GM12878 (cell line): ENCODE measurements around the gene USP34. TPM values are rescaled to one million over a fixed set of nuclear protein-coding genes. Genes with fewer than 3 reads are reported as not detected.

Experiments used
- ATAC-seq: fragments of 200-7000 bp; cut with Tn5 transposase; 3 replicates; pipeline ENCODE4 v1.9.1; 2020; ENCODE audit warnings: mild to moderate bottlenecking, moderate library complexity
- BruUV-seq: library from RNA; stranded (reverse); fragments of 400-500 nt; replicated peaks from 2 replicates; lab custom pipeline; 2021; lab: Mats Ljungman, UMichigan
- CTCF ChIA-PET: fragments of 300-600 bp; sonication (Branson Sonifier 250); formaldehyde crosslinking; extraction: SDS; loops from one replicate; lab custom pipeline; 2021; ENCODE audit warnings: inconsistent platforms; lab: Yijun Ruan, JAX
- POLR2A ChIA-PET: fragments of 350-600 bp; formaldehyde crosslinking; extraction: SDS; loops from one replicate; lab custom pipeline; 2021; ENCODE audit warnings: inconsistent platforms; lab: Charles Lee
- RAD21 ChIA-PET: fragments of 300-600 bp; sonication (Branson Sonifier 250); formaldehyde crosslinking; loops from one replicate; lab custom pipeline; 2023; ENCODE audit warnings: antibody characterized with exemption; ENCODE audit not compliant: unreplicated experiment; lab: Charles Lee
- SMC1A ChIA-PET: fragments of 300-600 bp; sonication (Branson Sonifier 250); formaldehyde crosslinking; loops from one replicate; lab custom pipeline; 2023; ENCODE audit not compliant: unreplicated experiment, uncharacterized antibody; lab: Charles Lee
- DNase-seq: peaks from one replicate; pipeline ENCODE4 v3.0.0-alpha.2; 2011; ENCODE audit warnings: low read depth, low spot score
- FAIRE-seq: peaks from 3 replicates; lab custom pipeline; 2011; peaks lifted over from hg19 to GRCh38; lab: Jason Lieb, UNC
- H2AFZ ChIP-seq: 2 replicates; pipeline ENCODE4 v1.6.0; 2011; ENCODE audit warnings: low read depth, low read length, control low read depth; ENCODE audit not compliant: control insufficient read depth
- H3K27ac ChIP-seq: 2 replicates; pipeline ENCODE4 v1.5.1; 2011; ENCODE audit warnings: control low read depth; ENCODE audit not compliant: control insufficient read depth, insufficient read depth
- H3K27me3 ChIP-seq, 2 experiments: replicated peaks in 1 of 2; 2 replicates each; pipeline versions ENCODE4 v1.6.0 to v1.6.1; 2011; ENCODE audit warnings: low read length in 1 of 2; ENCODE audit not compliant: control insufficient read depth in 2 of 2, insufficient read depth in 2 of 2
- H3K36me3 ChIP-seq, 2 experiments: 2 replicates each; pipeline ENCODE4 v1.5.1; 2011; ENCODE audit warnings: low read length in 1 of 2; ENCODE audit not compliant: control insufficient read depth in 2 of 2, insufficient read depth in 2 of 2
- H3K4me1 ChIP-seq: 2 replicates; pipeline ENCODE4 v1.6.1; 2011; ENCODE audit warnings: mild to moderate bottlenecking, low read length, moderate library complexity, mixed read lengths; ENCODE audit not compliant: control insufficient read depth, insufficient read depth
- H3K4me2 ChIP-seq: 2 replicates; pipeline ENCODE4 v1.6.0; 2011; ENCODE audit warnings: control low read depth; ENCODE audit not compliant: control insufficient read depth, insufficient read depth
- H3K4me3 ChIP-seq: fragments of 200-600 bp; sonication (generic); 2 replicates; pipeline ENCODE4 v1.5.1; 2016
- H3K79me2 ChIP-seq: 2 replicates; pipeline ENCODE4 v1.6.0; 2011; ENCODE audit warnings: low read length; ENCODE audit not compliant: control insufficient read depth, insufficient read depth
- H3K9ac ChIP-seq: 2 replicates; pipeline ENCODE4 v1.8.0; 2011; ENCODE audit warnings: low read length, control low read depth, mixed read lengths; ENCODE audit not compliant: control insufficient read depth, insufficient read depth
- H3K9me3 ChIP-seq: replicated peaks from 3 replicates; pipeline ENCODE4 v1.5.1; 2011; ENCODE audit warnings: mild to moderate bottlenecking, low read length; ENCODE audit not compliant: control insufficient read depth, insufficient read depth
- H4K20me1 ChIP-seq: 2 replicates; pipeline ENCODE4 v1.6.0; 2011; ENCODE audit not compliant: control insufficient read depth, insufficient read depth
- EP300 ChIP-seq, 2 experiments: fragments of 150-350 bp in 1 of 2; IDR thresholded peaks; 2 replicates each; pipeline ENCODE4 v1.6.1; 2011 to 2012; ENCODE audit warnings: low read depth in 2 of 2, low read length in 2 of 2, borderline replicate concordance in 1 of 2, improper control_type of control experiment in 1 of 2, inconsistent platforms in 1 of 2; ENCODE audit not compliant: control insufficient read depth in 1 of 2
- HCFC1 ChIP-seq: fragments of 150-350 bp; IDR thresholded peaks from 2 replicates; pipeline ENCODE4 v1.6.1; 2014; ENCODE audit warnings: low read length
- RAD21 ChIP-seq: IDR thresholded peaks from 2 replicates; pipeline ENCODE4 v1.6.1; 2011; ENCODE audit warnings: mild to moderate bottlenecking, low read depth, low read length, moderate library complexity; ENCODE audit not compliant: insufficient read depth
- WGBS: methylation state at CpG from one replicate; pipeline ENCODE4 v1.1.6; 2016; ENCODE audit warnings: low lambda C conversion rate; ENCODE audit not compliant: insufficient replicate concordance, insufficient coverage; ENCODE audit errors: missing lambda C conversion rate; 5-methylcytosine and 5-hydroxymethylcytosine counted together
- in situ Hi-C: fragments of 300-500 bp; cut with MboI; formaldehyde crosslinking; loops from 9 replicates; pipeline ENCODE4 v1.14.3; 2018; ENCODE audit warnings: mixed read lengths
- intact Hi-C: fragments of 100-400 bp; cut with micrococcal nuclease; formaldehyde crosslinking; loops from one replicate; pipeline ENCODE4 v1.14.2; 2022; ENCODE audit not compliant: unreplicated experiment
- polyA plus RNA-seq, 11 experiments: library from polyadenylated mRNA; depleted of rRNA in 4 of 11; unstranded in 6 of 11; stranded (reverse) in 5 of 11; fragments of >200 nt; fragmentation: Nextera tagmentation in 4 of 11; fragmentation: Illumina TruSeq in 1 of 11; extraction: Ambion mirVana in 4 of 11; extraction: Trizol in 1 of 11; gene quantifications; 1 replicate in 1 of 11; 2 replicates in 10 of 11; pipeline versions ENCODE4 v1.2.1 to v1.2.3, GENCODE V29; 2011 to 2016; ENCODE audit warnings: inconsistent platforms in 2 of 11, missing spikeins in 2 of 11, low read depth in 1 of 11
- total RNA-seq, 4 experiments: library from RNA; depleted of rRNA in 3 of 4; stranded (reverse); fragments of >200 nt in 3 of 4; fragmentation: Illumina TruSeq in 1 of 4; extraction: Trizol in 1 of 4; gene quantifications; 2 replicates each; pipeline versions ENCODE4 v1.2.1 to v1.2.3, GENCODE V29; 2013 to 2021
- TF ChIP-seq, protein P1 (sequence below): fragments of 450-650 bp; IDR thresholded peaks from 2 replicates; pipeline ENCODE4 v1.6.1; 2017; ENCODE audit warnings: borderline replicate concordance
- TF ChIP-seq, protein P2 (sequence below): IDR thresholded peaks from 2 replicates; pipeline ENCODE4 v1.6.1; 2012; ENCODE audit warnings: low read depth, low read length, improper control_type of control experiment
- TF ChIP-seq, protein P3 (sequence below): fragments of 450-650 bp; IDR thresholded peaks from 2 replicates; pipeline ENCODE4 v1.6.1; 2017; ENCODE audit warnings: antibody characterized with exemption, mild to moderate bottlenecking, moderate library complexity

USP34 gene
- total and polyA plus RNA-seq, 10 of the 15 experiments (the other 5 are each of a cell fraction or from before 2014, with no cell fraction given), result 26.2 to 106 (median 62.1) TPM

DNA sequence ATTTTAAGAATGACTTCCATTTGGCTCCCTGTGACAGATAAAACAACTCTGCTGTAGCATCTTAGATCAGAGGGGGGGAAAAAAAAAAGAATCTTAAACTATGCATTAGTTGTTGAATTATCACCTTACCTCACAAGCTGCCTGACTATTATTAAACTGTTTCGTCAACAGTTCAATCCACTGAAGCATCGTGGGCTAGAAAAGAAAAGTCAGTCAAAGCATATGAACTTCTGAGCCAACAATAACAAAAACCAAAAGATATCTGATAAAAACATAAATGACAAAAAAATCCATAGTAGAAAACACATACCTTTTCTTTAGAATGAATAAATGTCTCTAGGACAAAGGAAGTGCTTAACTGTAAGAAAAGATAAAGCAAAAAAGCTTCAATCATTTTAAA is 235.2 kb downstream of the USP34 start:
- CTCF ChIA-PET, result interaction anchor here (0.7 to 1.1 kb wide), 2 partner anchors 23 to 80 kb away, joined by 3 to 5 read pairs; no protein-coding TSS in a partner anchor
- TF ChIP-seq EP300 (IDR thresholded peaks at IDR 0.05; ENCODE audit: borderline replicate concordance in 1 of 2, control insufficient read depth in 1 of 2, low read depth in 2 of 2, low read length in 2 of 2), result no peak
- no peak for TF ChIP-seq HCFC1
- POLR2A ChIA-PET, result no interaction called here
- H3K4me2 ChIP-seq, result no peak overlapping the region
- no peak overlapping the region for H3K9ac ChIP-seq
- no peak for ATAC-seq
- H3K4me3 ChIP-seq, result no peak overlapping the region
- FAIRE-seq, result no peak
- no peaks in the 10 kb centered on the region for H3K27me3 ChIP-seq
- in situ Hi-C loops, result no loop called here
- RAD21 ChIA-PET, result no interaction called here
- 100% methylated on average over 2 of the region's 2 CpGs for WGBS
- H3K9me3 ChIP-seq, result no peaks in the 10 kb centered on the region
- no TSS peak for BruUV-seq
- intact Hi-C loops, result no loop called here
- DNase-seq, result no peak
- SMC1A ChIA-PET, result interaction anchor here (0.6 kb wide), 1 partner anchor 228 kb away, joined by 3 read pairs; no protein-coding TSS in a partner anchor
- no peak overlapping the region for H2AFZ ChIP-seq
- no peak overlapping the region for H3K27ac ChIP-seq
- H3K4me1 ChIP-seq, result peaks cover 5% of the 10 kb centered on the region; the same call in 1 of the 2 replicates
- peaks cover 0 to 2% of the 10 kb centered on the region in 2 experiments; a peak in 3 of 4 replicates for H3K36me3 ChIP-seq
- H4K20me1 ChIP-seq, result no peaks in the 10 kb centered on the region
- no peaks in the 10 kb centered on the region for H3K79me2 ChIP-seq

DNA sequence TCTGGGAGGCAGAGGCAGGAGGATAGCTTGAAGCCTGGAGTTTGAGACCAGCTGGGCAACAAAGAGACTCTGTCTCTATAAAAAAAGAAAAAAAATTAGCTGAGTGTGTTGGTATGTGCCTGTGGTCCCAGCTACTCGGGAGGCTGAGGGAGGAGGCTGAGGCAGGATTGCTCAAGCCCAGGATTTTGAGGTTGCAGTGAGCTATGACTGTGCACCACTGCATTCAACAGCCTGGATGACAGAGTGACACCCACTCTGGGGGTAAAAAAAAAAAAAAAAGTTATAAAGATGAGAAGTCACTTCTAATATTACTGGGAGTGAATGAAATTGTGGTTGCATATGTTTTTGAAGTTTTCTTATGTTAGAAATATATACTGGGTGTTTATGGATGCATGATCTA is 237.3 kb downstream of the USP34 start:
- SMC1A ChIA-PET, result interaction anchor here (0.6 kb wide), 1 partner anchor 182 kb away, joined by 3 read pairs; no protein-coding TSS in a partner anchor
- H3K27me3 ChIP-seq, result no peaks in the 10 kb centered on the region
- TF ChIP-seq, protein P1, sequence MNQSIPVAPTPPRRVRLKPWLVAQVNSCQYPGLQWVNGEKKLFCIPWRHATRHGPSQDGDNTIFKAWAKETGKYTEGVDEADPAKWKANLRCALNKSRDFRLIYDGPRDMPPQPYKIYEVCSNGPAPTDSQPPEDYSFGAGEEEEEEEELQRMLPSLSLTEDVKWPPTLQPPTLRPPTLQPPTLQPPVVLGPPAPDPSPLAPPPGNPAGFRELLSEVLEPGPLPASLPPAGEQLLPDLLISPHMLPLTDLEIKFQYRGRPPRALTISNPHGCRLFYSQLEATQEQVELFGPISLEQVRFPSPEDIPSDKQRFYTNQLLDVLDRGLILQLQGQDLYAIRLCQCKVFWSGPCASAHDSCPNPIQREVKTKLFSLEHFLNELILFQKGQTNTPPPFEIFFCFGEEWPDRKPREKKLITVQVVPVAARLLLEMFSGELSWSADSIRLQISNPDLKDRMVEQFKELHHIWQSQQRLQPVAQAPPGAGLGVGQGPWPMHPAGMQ, result no peak
- TF ChIP-seq, protein P2, sequence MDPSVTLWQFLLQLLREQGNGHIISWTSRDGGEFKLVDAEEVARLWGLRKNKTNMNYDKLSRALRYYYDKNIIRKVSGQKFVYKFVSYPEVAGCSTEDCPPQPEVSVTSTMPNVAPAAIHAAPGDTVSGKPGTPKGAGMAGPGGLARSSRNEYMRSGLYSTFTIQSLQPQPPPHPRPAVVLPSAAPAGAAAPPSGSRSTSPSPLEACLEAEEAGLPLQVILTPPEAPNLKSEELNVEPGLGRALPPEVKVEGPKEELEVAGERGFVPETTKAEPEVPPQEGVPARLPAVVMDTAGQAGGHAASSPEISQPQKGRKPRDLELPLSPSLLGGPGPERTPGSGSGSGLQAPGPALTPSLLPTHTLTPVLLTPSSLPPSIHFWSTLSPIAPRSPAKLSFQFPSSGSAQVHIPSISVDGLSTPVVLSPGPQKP, result no peak
- no peak for TF ChIP-seq RAD21
- TF ChIP-seq, protein P3, sequence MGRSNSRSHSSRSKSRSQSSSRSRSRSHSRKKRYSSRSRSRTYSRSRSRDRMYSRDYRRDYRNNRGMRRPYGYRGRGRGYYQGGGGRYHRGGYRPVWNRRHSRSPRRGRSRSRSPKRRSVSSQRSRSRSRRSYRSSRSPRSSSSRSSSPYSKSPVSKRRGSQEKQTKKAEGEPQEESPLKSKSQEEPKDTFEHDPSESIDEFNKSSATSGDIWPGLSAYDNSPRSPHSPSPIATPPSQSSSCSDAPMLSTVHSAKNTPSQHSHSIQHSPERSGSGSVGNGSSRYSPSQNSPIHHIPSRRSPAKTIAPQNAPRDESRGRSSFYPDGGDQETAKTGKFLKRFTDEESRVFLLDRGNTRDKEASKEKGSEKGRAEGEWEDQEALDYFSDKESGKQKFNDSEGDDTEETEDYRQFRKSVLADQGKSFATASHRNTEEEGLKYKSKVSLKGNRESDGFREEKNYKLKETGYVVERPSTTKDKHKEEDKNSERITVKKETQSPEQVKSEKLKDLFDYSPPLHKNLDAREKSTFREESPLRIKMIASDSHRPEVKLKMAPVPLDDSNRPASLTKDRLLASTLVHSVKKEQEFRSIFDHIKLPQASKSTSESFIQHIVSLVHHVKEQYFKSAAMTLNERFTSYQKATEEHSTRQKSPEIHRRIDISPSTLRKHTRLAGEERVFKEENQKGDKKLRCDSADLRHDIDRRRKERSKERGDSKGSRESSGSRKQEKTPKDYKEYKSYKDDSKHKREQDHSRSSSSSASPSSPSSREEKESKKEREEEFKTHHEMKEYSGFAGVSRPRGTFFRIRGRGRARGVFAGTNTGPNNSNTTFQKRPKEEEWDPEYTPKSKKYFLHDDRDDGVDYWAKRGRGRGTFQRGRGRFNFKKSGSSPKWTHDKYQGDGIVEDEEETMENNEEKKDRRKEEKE, result no peak
- H3K4me3 ChIP-seq, result no peak overlapping the region
- ATAC-seq (no peak; the same call in 2 of the 3 replicates), FAIRE-seq (no peak), DNase-seq (no peak)
- BruUV-seq, result no TSS peak
- H3K9me3 ChIP-seq, result no peaks in the 10 kb centered on the region
- H4K20me1 ChIP-seq, result no peaks in the 10 kb centered on the region
- in situ Hi-C loops, result no loop called here
- H2AFZ ChIP-seq, result no peak overlapping the region
- H3K27ac ChIP-seq, result no peak overlapping the region
- peaks cover 4% of the 10 kb centered on the region; the same call in 1 of the 2 replicates for H3K4me1 ChIP-seq
- no peaks in the 10 kb centered on the region for H3K79me2 ChIP-seq
- POLR2A ChIA-PET, result no interaction called here
- intact Hi-C loops, result no loop called here
- no peak overlapping the region for H3K4me2 ChIP-seq
- RAD21 ChIA-PET, result no interaction called here
- H3K9ac ChIP-seq, result no peak overlapping the region
- WGBS, result 100% methylated on average over 1 of the region's 1 CpG
- CTCF ChIA-PET, result no interaction called here
- peaks cover 3 to 4% of the 10 kb centered on the region in 2 experiments; a peak in 3 of 4 replicates for H3K36me3 ChIP-seq
